ENCODE results near the gene SLC15A4. TPM values are rescaled to one million over a fixed set of nuclear protein-coding genes. Genes with fewer than 3 reads are reported as not detected.
"Not testable (repeated sequence)": the region's sequence is repeated elsewhere in the genome, so short reads cannot be mapped to it uniquely, and the experiment has no call there.

SLC15A4 gene
- total and polyA plus RNA-seq, 2 donors (not counting 1 experiment from before 2014, with no cell fraction given) = 35.8 to 36.3 TPM

DNA sequence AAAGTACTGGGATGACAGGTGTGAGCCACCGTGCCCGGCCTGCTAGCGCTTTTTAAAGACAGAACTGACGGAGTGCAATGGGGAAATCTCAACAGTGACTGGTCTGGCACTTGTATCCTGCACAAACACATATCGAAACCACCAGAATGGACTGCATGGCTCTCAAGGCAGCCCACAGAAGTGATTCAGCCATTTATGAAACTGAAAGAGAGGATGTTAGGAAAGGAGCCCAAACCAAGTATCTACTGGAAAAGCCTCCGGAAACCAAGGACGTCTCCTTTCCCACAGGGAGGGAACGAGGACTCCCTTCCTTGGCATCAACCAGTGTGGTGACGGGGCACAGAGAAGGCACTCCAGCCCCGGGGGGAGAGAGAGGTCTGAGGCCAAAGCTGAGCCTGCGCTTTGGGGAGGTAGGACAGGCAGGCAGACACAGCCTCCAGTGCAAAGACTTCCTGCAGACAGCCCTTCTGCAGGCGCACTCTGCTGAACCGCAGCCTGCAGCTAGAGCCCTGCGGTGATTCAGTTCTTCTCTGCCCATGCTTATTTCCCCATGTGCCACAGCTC is 16.5 kb downstream of the SLC15A4 start:
- DNase-seq (ENCODE audit: low read depth in 2 of 2) = no peak
- Histone ChIP-seq H3K27me3 (ENCODE audit: control insufficient read depth, insufficient read depth, low read length) (no peaks in the 10 kb centered on the region), H3K4me1 (ENCODE audit: control insufficient read depth, extremely low read depth, insufficient read depth, low read length) (peaks cover 6% of the 10 kb centered on the region), H3K4me2 (ENCODE audit: extremely low read depth, insufficient read depth, low read length) (no peak overlapping the region), H4K20me1 (ENCODE audit: control insufficient read depth, extremely low read depth, insufficient read depth, low read length) (no peaks in the 10 kb centered on the region), H3K36me3 (ENCODE audit: control insufficient read depth, insufficient read depth, low read length) (peaks cover 9% of the 10 kb centered on the region), H3K79me2 (ENCODE audit: control insufficient read depth, insufficient read depth, low read length) (peaks cover 30% of the 10 kb centered on the region), H3K9ac (ENCODE audit: insufficient read depth, low read length) (no peak overlapping the region), H3K27ac (ENCODE audit: insufficient read depth, low read length) (no peak overlapping the region), H2AFZ (ENCODE audit: low read length) (no peak overlapping the region), H3K4me3 (replicated peaks in 1 of 4; ENCODE audit: control extremely low read depth in 1 of 4, insufficient read depth in 1 of 4, low read depth in 3 of 4, low read length in 4 of 4) (no peak overlapping the region), H3K9me3 (ENCODE audit: control insufficient read depth, insufficient read depth, low read depth, low read length) (no peaks in the 10 kb centered on the region)
- TF ChIP-seq EZH2 (IDR thresholded peaks at IDR 0.05; ENCODE audit: low read length, missing control alignments) = no peak
- TF ChIP-seq, protein P1, sequence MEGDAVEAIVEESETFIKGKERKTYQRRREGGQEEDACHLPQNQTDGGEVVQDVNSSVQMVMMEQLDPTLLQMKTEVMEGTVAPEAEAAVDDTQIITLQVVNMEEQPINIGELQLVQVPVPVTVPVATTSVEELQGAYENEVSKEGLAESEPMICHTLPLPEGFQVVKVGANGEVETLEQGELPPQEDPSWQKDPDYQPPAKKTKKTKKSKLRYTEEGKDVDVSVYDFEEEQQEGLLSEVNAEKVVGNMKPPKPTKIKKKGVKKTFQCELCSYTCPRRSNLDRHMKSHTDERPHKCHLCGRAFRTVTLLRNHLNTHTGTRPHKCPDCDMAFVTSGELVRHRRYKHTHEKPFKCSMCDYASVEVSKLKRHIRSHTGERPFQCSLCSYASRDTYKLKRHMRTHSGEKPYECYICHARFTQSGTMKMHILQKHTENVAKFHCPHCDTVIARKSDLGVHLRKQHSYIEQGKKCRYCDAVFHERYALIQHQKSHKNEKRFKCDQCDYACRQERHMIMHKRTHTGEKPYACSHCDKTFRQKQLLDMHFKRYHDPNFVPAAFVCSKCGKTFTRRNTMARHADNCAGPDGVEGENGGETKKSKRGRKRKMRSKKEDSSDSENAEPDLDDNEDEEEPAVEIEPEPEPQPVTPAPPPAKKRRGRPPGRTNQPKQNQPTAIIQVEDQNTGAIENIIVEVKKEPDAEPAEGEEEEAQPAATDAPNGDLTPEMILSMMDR (conservative IDR thresholded peaks at IDR 0.05 in 1 of 2, IDR thresholded peaks at IDR 0.05 in 1 of 2; ENCODE audit: low read depth in 1 of 2, low read length in 2 of 2) = no peak

DNA sequence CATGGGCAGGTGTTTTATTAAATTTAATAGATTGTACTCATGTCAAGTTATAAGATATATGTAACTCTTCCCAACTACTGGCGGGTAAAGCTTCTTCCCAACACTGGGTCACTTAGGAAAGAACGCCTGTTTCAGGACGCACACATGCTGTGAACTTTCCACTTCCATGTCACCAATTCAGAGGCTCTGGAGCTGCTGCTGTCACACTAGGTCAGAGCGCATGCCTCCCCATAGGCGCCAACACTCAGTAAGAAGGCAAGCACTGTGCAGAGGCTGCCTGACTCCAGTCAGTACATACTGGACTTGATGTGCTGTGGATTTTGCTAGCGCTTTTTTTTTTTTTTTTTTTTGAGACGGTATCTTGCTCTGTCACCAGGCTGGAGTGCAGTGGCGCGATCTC is 17.2 kb downstream of the SLC15A4 start:
- TF ChIP-seq, protein P1 (conservative IDR thresholded peaks at IDR 0.05 in 1 of 2, IDR thresholded peaks at IDR 0.05 in 1 of 2; ENCODE audit: low read depth in 1 of 2, low read length in 2 of 2) = no peak
- TF ChIP-seq EZH2 (IDR thresholded peaks at IDR 0.05; ENCODE audit: low read length, missing control alignments) = no peak
- Histone ChIP-seq H4K20me1 (ENCODE audit: control insufficient read depth, extremely low read depth, insufficient read depth, low read length) (no peaks in the 10 kb centered on the region), H3K4me3 (replicated peaks in 1 of 4; ENCODE audit: control extremely low read depth in 1 of 4, insufficient read depth in 1 of 4, low read depth in 3 of 4, low read length in 4 of 4) (no peak overlapping the region), H2AFZ (ENCODE audit: low read length) (no peak overlapping the region), H3K36me3 (ENCODE audit: control insufficient read depth, insufficient read depth, low read length) (peaks cover 9% of the 10 kb centered on the region), H3K27me3 (ENCODE audit: control insufficient read depth, insufficient read depth, low read length) (no peaks in the 10 kb centered on the region), H3K4me2 (ENCODE audit: extremely low read depth, insufficient read depth, low read length) (no peak overlapping the region), H3K9ac (ENCODE audit: insufficient read depth, low read length) (no peak overlapping the region), H3K79me2 (ENCODE audit: control insufficient read depth, insufficient read depth, low read length) (peaks cover 27% of the 10 kb centered on the region), H3K4me1 (ENCODE audit: control insufficient read depth, extremely low read depth, insufficient read depth, low read length) (peaks cover 8% of the 10 kb centered on the region), H3K27ac (ENCODE audit: insufficient read depth, low read length) (no peak overlapping the region), H3K9me3 (ENCODE audit: control insufficient read depth, insufficient read depth, low read depth, low read length) (no peaks in the 10 kb centered on the region)
- no peak for DNase-seq (ENCODE audit: low read depth in 2 of 2)

DNA sequence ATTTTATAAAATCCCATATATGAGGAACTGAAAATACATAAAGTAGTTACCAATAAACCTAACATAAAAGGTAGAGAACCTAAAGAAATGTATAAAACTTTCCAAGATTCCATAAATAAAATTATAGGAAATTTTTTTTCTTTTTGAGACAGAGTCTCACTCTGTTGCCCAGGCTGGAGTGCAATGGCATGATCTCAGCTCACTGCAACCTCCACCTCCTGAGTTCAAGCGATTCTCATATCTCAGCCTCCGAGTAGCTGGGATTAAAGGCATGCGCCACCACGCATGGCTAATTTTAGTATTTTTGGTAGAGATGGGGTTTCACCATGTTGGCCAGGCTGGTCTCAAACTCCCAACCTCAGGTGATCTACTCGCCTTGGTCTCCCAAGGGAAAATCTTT is 18.4 kb downstream of the SLC15A4 start:
- not testable (repeated sequence) for H2AFZ ChIP-seq (ENCODE audit: low read length); H4K20me1 ChIP-seq (ENCODE audit: control insufficient read depth, extremely low read depth, insufficient read depth, low read length); H3K36me3 ChIP-seq (ENCODE audit: control insufficient read depth, insufficient read depth, low read length); H3K4me3 ChIP-seq (replicated peaks in 1 of 4; ENCODE audit: control extremely low read depth in 1 of 4, insufficient read depth in 1 of 4, low read depth in 3 of 4, low read length in 4 of 4); H3K9ac ChIP-seq (ENCODE audit: insufficient read depth, low read length); H3K27me3 ChIP-seq (ENCODE audit: control insufficient read depth, insufficient read depth, low read length); DNase-seq (ENCODE audit: low read depth in 2 of 2); H3K9me3 ChIP-seq (ENCODE audit: control insufficient read depth, insufficient read depth, low read depth, low read length); H3K4me2 ChIP-seq (ENCODE audit: extremely low read depth, insufficient read depth, low read length); H3K27ac ChIP-seq (ENCODE audit: insufficient read depth, low read length); H3K4me1 ChIP-seq (ENCODE audit: control insufficient read depth, extremely low read depth, insufficient read depth, low read length)
- H3K79me2 ChIP-seq (ENCODE audit: control insufficient read depth, insufficient read depth, low read length) = peaks cover 20% of the 10 kb centered on the region

Measured in fibroblast of lung (primary cell).